ENCODE measurements around the gene CDHR3.

CDHR3 gene

DNA sequence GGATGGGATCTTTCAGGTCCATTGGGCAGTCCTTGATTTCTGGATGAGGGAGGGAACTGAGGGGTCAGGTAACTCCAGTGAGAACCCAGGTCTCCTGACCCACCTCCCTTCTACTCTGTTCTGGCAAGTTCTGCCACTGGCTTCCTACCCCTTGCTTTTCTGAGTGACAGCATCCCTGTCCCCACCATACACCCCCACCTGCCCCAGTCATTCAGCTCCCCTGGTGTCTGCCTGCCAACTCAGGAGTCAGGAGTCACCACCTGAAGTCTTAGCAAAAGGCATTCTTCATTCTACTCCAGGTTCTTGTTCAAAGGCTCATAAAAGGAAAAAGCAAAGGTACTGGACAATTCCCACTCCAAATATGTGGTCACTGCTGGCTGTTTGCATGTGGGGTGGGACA is 26.6 kb downstream of the CDHR3 start:
- H3K4me2 ChIP-seq = no peak overlapping the region
- H3K27me3 ChIP-seq (ENCODE audit: insufficient read depth, low read depth) = no peaks in the 10 kb centered on the region
- H3K79me2 ChIP-seq (ENCODE audit: insufficient read depth, low read depth) = no peaks in the 10 kb centered on the region
- no peak overlapping the region for H3K9ac ChIP-seq
- no peaks in the 10 kb centered on the region for H3K4me1 ChIP-seq (ENCODE audit: low read depth, poor library complexity, severe bottlenecking)
- TF ChIP-seq, protein P1, sequence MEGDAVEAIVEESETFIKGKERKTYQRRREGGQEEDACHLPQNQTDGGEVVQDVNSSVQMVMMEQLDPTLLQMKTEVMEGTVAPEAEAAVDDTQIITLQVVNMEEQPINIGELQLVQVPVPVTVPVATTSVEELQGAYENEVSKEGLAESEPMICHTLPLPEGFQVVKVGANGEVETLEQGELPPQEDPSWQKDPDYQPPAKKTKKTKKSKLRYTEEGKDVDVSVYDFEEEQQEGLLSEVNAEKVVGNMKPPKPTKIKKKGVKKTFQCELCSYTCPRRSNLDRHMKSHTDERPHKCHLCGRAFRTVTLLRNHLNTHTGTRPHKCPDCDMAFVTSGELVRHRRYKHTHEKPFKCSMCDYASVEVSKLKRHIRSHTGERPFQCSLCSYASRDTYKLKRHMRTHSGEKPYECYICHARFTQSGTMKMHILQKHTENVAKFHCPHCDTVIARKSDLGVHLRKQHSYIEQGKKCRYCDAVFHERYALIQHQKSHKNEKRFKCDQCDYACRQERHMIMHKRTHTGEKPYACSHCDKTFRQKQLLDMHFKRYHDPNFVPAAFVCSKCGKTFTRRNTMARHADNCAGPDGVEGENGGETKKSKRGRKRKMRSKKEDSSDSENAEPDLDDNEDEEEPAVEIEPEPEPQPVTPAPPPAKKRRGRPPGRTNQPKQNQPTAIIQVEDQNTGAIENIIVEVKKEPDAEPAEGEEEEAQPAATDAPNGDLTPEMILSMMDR (conservative IDR thresholded peaks at IDR 0.05; ENCODE audit: low read depth, low read length) = no peak
- H3K36me3 ChIP-seq (ENCODE audit: insufficient read depth) = no peaks in the 10 kb centered on the region
- no peak overlapping the region for H3K4me3 ChIP-seq (IDR thresholded peaks at IDR 0.05; ENCODE audit: insufficient read depth, low read depth, low read length)
- no peak overlapping the region for H2AFZ ChIP-seq (ENCODE audit: low read depth)
- no peaks in the 10 kb centered on the region for H4K20me1 ChIP-seq (ENCODE audit: insufficient read depth)
- H3K27ac ChIP-seq = no peak overlapping the region

DNA sequence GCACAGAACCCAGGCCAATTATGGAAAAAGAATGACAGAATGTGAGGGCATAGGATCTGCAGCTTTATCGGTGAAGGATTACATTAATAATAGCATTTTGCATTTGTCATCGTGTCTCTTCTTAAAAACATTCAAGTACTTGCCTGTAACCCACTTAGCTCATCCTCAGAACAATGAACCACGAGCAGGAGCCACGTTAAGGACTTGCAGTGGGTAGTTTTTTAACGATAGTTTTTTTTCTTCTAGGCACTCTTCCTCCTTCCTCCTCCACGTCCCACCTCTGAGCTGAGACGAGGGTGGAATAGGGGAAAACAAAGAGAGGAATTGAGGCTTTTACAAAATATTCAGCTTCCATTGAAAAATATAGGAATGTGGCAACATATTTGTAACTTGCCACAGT is 27.1 kb downstream of the CDHR3 start:
- TF ChIP-seq, protein P1 (conservative IDR thresholded peaks at IDR 0.05; ENCODE audit: low read depth, low read length) = no peak
- Histone ChIP-seq H3K27me3 (ENCODE audit: insufficient read depth, low read depth) (no peaks in the 10 kb centered on the region), H3K79me2 (ENCODE audit: insufficient read depth, low read depth) (no peaks in the 10 kb centered on the region), H2AFZ (ENCODE audit: low read depth) (no peak overlapping the region), H3K4me3 (IDR thresholded peaks at IDR 0.05; ENCODE audit: insufficient read depth, low read depth, low read length) (no peak overlapping the region), H4K20me1 (ENCODE audit: insufficient read depth) (no peaks in the 10 kb centered on the region), H3K4me2 (no peak overlapping the region), H3K9ac (no peak overlapping the region), H3K4me1 (ENCODE audit: low read depth, poor library complexity, severe bottlenecking) (no peaks in the 10 kb centered on the region), H3K27ac (no peak overlapping the region), H3K36me3 (ENCODE audit: insufficient read depth) (no peaks in the 10 kb centered on the region)

DNA sequence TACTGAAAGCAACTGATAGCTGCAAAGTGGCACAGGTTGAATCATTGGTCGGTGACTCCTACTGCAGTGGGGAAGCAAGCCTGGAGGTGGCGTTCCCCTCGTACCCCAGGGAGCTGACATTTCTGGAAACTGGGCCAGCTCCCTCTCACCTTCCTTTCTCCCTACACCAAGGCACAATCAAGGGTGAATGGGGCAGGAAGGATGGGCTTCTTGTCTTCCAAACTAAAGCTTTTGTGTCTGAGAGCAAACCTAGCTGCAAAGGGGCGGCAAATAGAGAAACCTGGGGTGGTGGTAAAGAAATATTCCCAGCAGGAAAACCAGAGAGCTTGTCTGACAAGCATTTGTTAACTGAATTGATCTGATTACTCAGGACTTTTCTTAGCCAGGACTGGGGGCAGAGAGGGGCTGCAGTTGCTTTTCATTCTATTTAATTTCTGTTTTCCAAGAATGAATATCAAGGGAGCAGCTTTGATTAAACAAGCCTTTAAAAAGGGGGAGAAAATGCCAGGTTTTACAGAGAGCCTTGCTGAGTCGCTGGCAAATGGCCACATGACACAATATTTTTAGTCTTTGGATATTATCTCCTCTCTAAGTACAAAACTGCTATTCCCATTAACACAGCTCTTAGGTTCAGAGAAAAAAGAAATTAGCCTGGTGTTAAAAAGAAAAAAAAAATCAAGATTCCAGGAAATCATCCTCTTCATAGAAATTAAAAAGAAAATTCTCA is 27.8 kb downstream of the CDHR3 start:
- Histone ChIP-seq H3K27ac (no peak overlapping the region), H3K36me3 (ENCODE audit: insufficient read depth) (no peaks in the 10 kb centered on the region)

DNA sequence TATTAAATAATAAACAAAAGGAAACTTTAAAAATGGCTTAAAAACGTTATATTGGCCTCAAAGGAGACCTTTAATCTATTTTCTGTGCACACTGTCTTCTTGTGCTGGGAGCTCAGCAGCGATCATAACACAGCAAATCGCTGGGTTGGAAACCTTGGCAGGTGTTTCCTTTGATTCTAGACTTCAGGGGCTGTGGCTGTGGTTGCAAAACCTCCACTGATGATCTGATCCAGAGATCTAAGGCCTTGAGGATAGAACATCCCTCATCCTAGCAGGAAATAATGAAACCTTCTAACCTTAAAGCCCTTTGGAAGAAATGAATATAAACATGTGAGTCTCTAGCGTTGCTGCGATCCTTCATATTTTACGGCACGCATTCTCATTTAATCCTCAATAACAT is 29.8 kb downstream of the CDHR3 start:
- no peaks in the 10 kb centered on the region for H4K20me1 ChIP-seq (ENCODE audit: insufficient read depth)
- no peaks in the 10 kb centered on the region for H3K36me3 ChIP-seq (ENCODE audit: insufficient read depth)
- H3K4me3 ChIP-seq (IDR thresholded peaks at IDR 0.05; ENCODE audit: insufficient read depth, low read depth, low read length) = no peak overlapping the region
- H3K4me1 ChIP-seq (ENCODE audit: low read depth, poor library complexity, severe bottlenecking) = no peaks in the 10 kb centered on the region
- TF ChIP-seq, protein P1 (conservative IDR thresholded peaks at IDR 0.05; ENCODE audit: low read depth, low read length) = no peak
- H3K9ac ChIP-seq = no peak overlapping the region
- H3K4me2 ChIP-seq = no peak overlapping the region
- H3K27me3 ChIP-seq (ENCODE audit: insufficient read depth, low read depth) = no peaks in the 10 kb centered on the region
- H3K27ac ChIP-seq = no peak overlapping the region
- no peak overlapping the region for H2AFZ ChIP-seq (ENCODE audit: low read depth)
- no peaks in the 10 kb centered on the region for H3K79me2 ChIP-seq (ENCODE audit: insufficient read depth, low read depth)

More for the DNA sequence above, 27.8 kb downstream of the CDHR3 start:
- H3K4me1 ChIP-seq (ENCODE audit: low read depth, poor library complexity, severe bottlenecking) = no peaks in the 10 kb centered on the region
- H2AFZ ChIP-seq (ENCODE audit: low read depth) = no peak overlapping the region
- H3K9ac ChIP-seq = no peak overlapping the region
- no peak overlapping the region for H3K4me3 ChIP-seq (IDR thresholded peaks at IDR 0.05; ENCODE audit: insufficient read depth, low read depth, low read length)
- TF ChIP-seq, protein P1 (conservative IDR thresholded peaks at IDR 0.05; ENCODE audit: low read depth, low read length) = no peak
- no peaks in the 10 kb centered on the region for H3K79me2 ChIP-seq (ENCODE audit: insufficient read depth, low read depth)
- no peaks in the 10 kb centered on the region for H4K20me1 ChIP-seq (ENCODE audit: insufficient read depth)
- no peaks in the 10 kb centered on the region for H3K27me3 ChIP-seq (ENCODE audit: insufficient read depth, low read depth)
- H3K4me2 ChIP-seq = no peak overlapping the region
